Stimulated activated CD4-positive, alpha-beta T cell treated with anti-CD3 and anti-CD28 coated beads, Interleukin-2, amount 100 ng/mL, for 48 hours (primary cell): ENCODE results near the gene KRTAP2-3.

Experiments
- DNase-seq, 2 donors: peaks; one replicate each; pipeline ENCODE4 v3.0.0-alpha.2; 2020

The KRTAP2-3 gene

GRCh38 chr17:41026715-41027471 is 33.0 kb downstream of the KRTAP2-3 start, which contains the start of gene KRTAP1-5:
TSS of gene KRTAP1-5 (minus strand) at chr17:41027208. CDS start at chr17:41027155, 53 bp downstream.
- DNase-seq: no peak

- DNase-seq: no peak
Measured at GRCh38 chr17:41024697-41025096, 35.2 kb downstream of the KRTAP2-3 start.

- DNase-seq: no peak
Measured at GRCh38 chr17:41020336-41020735, 39.6 kb downstream of the KRTAP2-3 start.

- DNase-seq: no peak
Measured at GRCh38 chr17:41019415-41019814, 40.5 kb downstream of the KRTAP2-3 start.

GRCh38 chr17:41018541-41018940 is 41.4 kb downstream of the KRTAP2-3 start:
- no peak for DNase-seq

- no peak for DNase-seq
Measured at GRCh38 chr17:41016578-41017215, 43.2 kb downstream of the KRTAP2-3 start.

- no peak for DNase-seq
Measured at GRCh38 chr17:41015454-41015853, 44.5 kb downstream of the KRTAP2-3 start.

GRCh38 chr17:41013606-41014005 is 46.3 kb downstream of the KRTAP2-3 start:
- DNase-seq: no peak

- DNase-seq: no peak
Measured at GRCh38 chr17:41013181-41013580, 46.7 kb downstream of the KRTAP2-3 start.

- DNase-seq: no peak
Measured at GRCh38 chr17:41012326-41013120, 47.4 kb downstream of the KRTAP2-3 start.

GRCh38 chr17:41010441-41010840 is 49.5 kb downstream of the KRTAP2-3 start:
- DNase-seq: no peak

GRCh38 chr17:41009936-41010335 is 50.0 kb downstream of the KRTAP2-3 start:
- no peak for DNase-seq

- DNase-seq: no peak
Measured at GRCh38 chr17:41009301-41009760, 50.6 kb downstream of the KRTAP2-3 start.
